Measurements from ENCODE around the gene TPM2. TPM values are rescaled to one million over a fixed set of nuclear protein-coding genes. Genes with fewer than 3 reads are reported as not detected.

Gene TPM2
- total and polyA plus RNA-seq, 2 donors (not counting 1 experiment from before 2014, with no cell fraction given) = 2.4 to 6.3 TPM

GRCh38 chr9:35732800-35733541, 43.2 kb upstream of the TPM2 start:
- Mint-ChIP-seq H3K4me3 (no peak overlapping the region), H3K9me3 (ENCODE audit: insufficient read depth) (no peaks in the 10 kb centered on the region), H3K27me3 (no peaks in the 10 kb centered on the region), H3K4me1 (peaks cover 12% of the 10 kb centered on the region), H3K27ac (peak overlapping the region; percentile 96)
- TF ChIP-seq EZH2 (IDR thresholded peaks at IDR 0.05; ENCODE audit: borderline replicate concordance, insufficient read depth, low read depth, low read length, poor library complexity, severe bottlenecking) (no peak), CTCF (IDR thresholded peaks at IDR 0.05) (no peak)
- no peaks in the 10 kb centered on the region for H3K9me3 ChIP-seq (ENCODE audit: control extremely low read depth in 1 of 3, control insufficient read depth in 2 of 3, insufficient read depth in 1 of 3, low read length in 2 of 3)
- H4K20me1 ChIP-seq (ENCODE audit: control insufficient read depth, insufficient read depth, low read length, poor library complexity, severe bottlenecking) = peaks cover 30% of the 10 kb centered on the region
- peaks cover 45 to 54% of the 10 kb centered on the region in 2 donors for H3K4me1 ChIP-seq (ENCODE audit: control insufficient read depth in 2 of 2, insufficient read depth in 2 of 2, low read length in 2 of 2)
- H2AFZ ChIP-seq (ENCODE audit: insufficient read depth, low read depth, low read length, poor library complexity, severe bottlenecking) = peak overlapping the region; percentile 90
- H3K4me2 ChIP-seq (replicated peaks; ENCODE audit: low read depth, low read length, poor library complexity, severe bottlenecking) = peak overlapping the region; percentile 89
- intact Hi-C loops (cut with micrococcal nuclease) = loop anchor here (1.0 to 10.0 kb wide), 14 partner anchors 14 to 1916 kb away; partner anchors contain the start of genes CCDC107, CLTA, FANCG and GBA2
- 2% methylated on average over 10 of the region's 14 CpGs for WGBS (ENCODE audit: insufficient coverage)
- CTCF ChIA-PET = interaction anchor here (0.7 to 9.7 kb wide), 24 partner anchors 8 to 255 kb away, joined by 3 to 142 read pairs (median 10); partner anchors contain the start of genes ARHGEF39, CCDC107, GBA2 and HINT2
- peak overlapping the region; percentile 84 for H3K9ac ChIP-seq (ENCODE audit: low read length)
- peak overlapping the region; percentile 67 to 92 for H3K27ac ChIP-seq (ENCODE audit: low read length in 2 of 2)
- DNase-seq = peak; percentile 49
- POLR2A ChIA-PET = interaction anchor here (0.7 to 4.4 kb wide), 11 partner anchors 14 to 148 kb away, joined by 3 to 29 read pairs (median 11); partner anchors contain the start of genes CCDC107, GBA2, MSMP and RGP1
- no peaks in the 10 kb centered on the region for H3K27me3 ChIP-seq (replicated peaks in 1 of 4; ENCODE audit: control extremely low read depth in 1 of 4, control insufficient read depth in 3 of 4, insufficient read depth in 4 of 4, low read length in 3 of 4)
- H3K4me3 ChIP-seq (ENCODE audit: control extremely low read depth in 1 of 5, extremely low read depth in 1 of 5, insufficient read depth in 1 of 5, low read depth in 2 of 5, low read length in 4 of 5) = peak overlapping the region; percentile 52 to 87 (median 82)
- peaks cover 1 to 45% of the 10 kb centered on the region in 2 experiments for H3K36me3 ChIP-seq (replicated peaks in 1 of 2; ENCODE audit: control extremely low read depth in 1 of 2, control insufficient read depth in 1 of 2, extremely low read depth in 1 of 2, insufficient read depth in 2 of 2, low read length in 1 of 2)
- ATAC-seq (ENCODE audit: low read depth) = no peak
- H3K79me2 ChIP-seq (ENCODE audit: control insufficient read depth, insufficient read depth, low read length) = peaks cover 53% of the 10 kb centered on the region
